Osteoblast (primary cell): ENCODE measurements around the gene MEX3A. TPM values are rescaled to one million over a fixed set of nuclear protein-coding genes. Genes with fewer than 3 reads are reported as not detected.
A peak's percentile ranks its signal among the peaks of the same experiment; 100 is the strongest.

ENCODE experiments used
- DNase-seq: peaks from one replicate; pipeline ENCODE4 v3.0.0; 2011; ENCODE audit warnings: low spot score, mixed read lengths; ENCODE audit not compliant: insufficient read length; ENCODE audit errors: missing footprints
- H2AFZ ChIP-seq: 2 replicates; pipeline ENCODE4 v1.6.0; 2011; ENCODE audit warnings: mild to moderate bottlenecking, low read length
- H3K27ac ChIP-seq: 2 replicates; pipeline ENCODE4 v1.5.1; 2011; ENCODE audit warnings: mild to moderate bottlenecking, low read depth, low read length, moderate library complexity
- H3K27me3 ChIP-seq: 2 replicates; pipeline ENCODE4 v1.6.0; 2012; ENCODE audit warnings: mild to moderate bottlenecking, control low read depth, inconsistent platforms, low read length, moderate library complexity; ENCODE audit not compliant: insufficient read depth
- H3K36me3 ChIP-seq: 2 replicates; pipeline ENCODE4 v1.5.1; 2011; ENCODE audit warnings: mild to moderate bottlenecking, low read length, control low read depth, moderate library complexity; ENCODE audit not compliant: insufficient read depth
- H3K4me1 ChIP-seq: 2 replicates; pipeline ENCODE4 v1.5.1; 2011; ENCODE audit warnings: mild to moderate bottlenecking, low read length, control low read depth, moderate library complexity; ENCODE audit not compliant: insufficient read depth
- H3K4me2 ChIP-seq: 2 replicates; pipeline ENCODE4 v1.6.0; 2011; ENCODE audit warnings: mild to moderate bottlenecking, low read length; ENCODE audit not compliant: insufficient read depth
- H3K4me3 ChIP-seq: fragments of 200-600 bp; sonication (generic); 3 replicates; pipeline ENCODE4 v1.5.1; 2012; ENCODE audit warnings: mild to moderate bottlenecking, low read length, inconsistent platforms; ENCODE audit not compliant: insufficient read depth
- H3K79me2 ChIP-seq: 2 replicates; pipeline ENCODE4 v1.6.0; 2012; ENCODE audit warnings: mild to moderate bottlenecking, low read length, control low read depth, inconsistent platforms; ENCODE audit not compliant: insufficient read depth
- H3K9me3 ChIP-seq: 2 replicates; pipeline ENCODE4 v1.5.1; 2011; ENCODE audit warnings: low read depth, low read length, control low read depth
- H4K20me1 ChIP-seq: 2 replicates; pipeline ENCODE4 v1.6.0; 2012; ENCODE audit warnings: mild to moderate bottlenecking, low read length, control low read depth; ENCODE audit not compliant: insufficient read depth
- total RNA-seq: library from RNA; depleted of rRNA; stranded (reverse); fragments of >200 nt; gene quantifications from 2 replicates; pipeline ENCODE4 v1.2.3, GENCODE V29; 2012
- TF ChIP-seq, protein P1 (sequence below): IDR thresholded peaks from 2 replicates; pipeline ENCODE4 v1.5.1; 2011; ENCODE audit warnings: mild to moderate bottlenecking, low read depth, low read length, moderate library complexity; ENCODE audit errors: extremely low read depth

MEX3A gene
- total RNA-seq, 1 donor = 1.1 TPM

DNA sequence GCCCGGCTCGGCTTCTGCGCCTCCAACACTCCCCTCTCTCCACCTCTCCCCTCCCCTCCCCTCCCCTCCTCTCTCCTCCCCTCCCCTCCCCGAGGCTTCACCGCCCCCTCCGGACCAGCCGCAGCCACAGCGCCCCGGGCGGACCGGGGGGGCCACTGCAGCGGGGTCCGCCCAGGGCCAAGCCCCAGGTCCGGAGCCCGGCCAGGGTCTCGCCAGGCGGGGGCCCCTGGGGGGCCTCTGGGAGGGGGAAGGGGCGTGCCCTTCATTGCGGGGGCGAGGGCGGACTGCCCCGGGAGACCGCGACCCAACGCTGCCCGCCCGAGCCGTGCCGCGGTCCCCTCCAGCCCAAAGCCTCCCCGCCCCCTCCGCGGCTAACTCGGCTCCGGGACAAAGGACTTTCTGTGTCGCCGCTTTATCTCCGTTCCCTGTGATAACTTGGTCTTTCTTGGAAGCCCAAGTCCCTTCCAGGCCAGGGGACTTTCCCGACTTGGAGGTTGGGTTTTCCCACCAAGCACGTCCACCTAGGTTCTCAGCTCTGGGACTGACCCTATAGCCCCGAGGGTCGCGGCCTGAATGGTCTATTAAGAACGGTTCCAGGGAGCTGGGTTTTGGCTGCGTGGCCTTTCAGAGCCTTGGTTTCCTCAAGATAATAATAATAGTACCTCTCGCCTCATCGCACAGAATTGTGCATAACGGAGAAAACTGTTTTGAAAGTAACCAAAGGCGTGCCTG lies 28.3 kb downstream of the MEX3A start, which contains the start of gene UBQLN4:
UBQLN4 (minus strand) TSS at position 31 of the 732 bp plus-strand sequence. CDS start 97 bp downstream, outside the sequence.
- H3K4me2 ChIP-seq = peak within 1 kb of the TSS; percentile 97
- H3K36me3 ChIP-seq = peaks cover 25% of the 10 kb centered on the region
- peak; percentile 98 for DNase-seq
- H3K4me3 ChIP-seq = peak within 1 kb of the TSS; percentile 99
- no peaks in the 10 kb centered on the region for H3K27me3 ChIP-seq
- no peaks in the 10 kb centered on the region for H3K9me3 ChIP-seq
- H3K27ac ChIP-seq = peak within 1 kb of the TSS; percentile 75
- H3K79me2 ChIP-seq = peaks cover 33% of the 10 kb centered on the region
- H4K20me1 ChIP-seq = peaks cover 10% of the 10 kb centered on the region
- peak within 1 kb of the TSS; percentile 98 for H2AFZ ChIP-seq
- peaks cover 19% of the 10 kb centered on the region for H3K4me1 ChIP-seq
- TF ChIP-seq, protein P1, sequence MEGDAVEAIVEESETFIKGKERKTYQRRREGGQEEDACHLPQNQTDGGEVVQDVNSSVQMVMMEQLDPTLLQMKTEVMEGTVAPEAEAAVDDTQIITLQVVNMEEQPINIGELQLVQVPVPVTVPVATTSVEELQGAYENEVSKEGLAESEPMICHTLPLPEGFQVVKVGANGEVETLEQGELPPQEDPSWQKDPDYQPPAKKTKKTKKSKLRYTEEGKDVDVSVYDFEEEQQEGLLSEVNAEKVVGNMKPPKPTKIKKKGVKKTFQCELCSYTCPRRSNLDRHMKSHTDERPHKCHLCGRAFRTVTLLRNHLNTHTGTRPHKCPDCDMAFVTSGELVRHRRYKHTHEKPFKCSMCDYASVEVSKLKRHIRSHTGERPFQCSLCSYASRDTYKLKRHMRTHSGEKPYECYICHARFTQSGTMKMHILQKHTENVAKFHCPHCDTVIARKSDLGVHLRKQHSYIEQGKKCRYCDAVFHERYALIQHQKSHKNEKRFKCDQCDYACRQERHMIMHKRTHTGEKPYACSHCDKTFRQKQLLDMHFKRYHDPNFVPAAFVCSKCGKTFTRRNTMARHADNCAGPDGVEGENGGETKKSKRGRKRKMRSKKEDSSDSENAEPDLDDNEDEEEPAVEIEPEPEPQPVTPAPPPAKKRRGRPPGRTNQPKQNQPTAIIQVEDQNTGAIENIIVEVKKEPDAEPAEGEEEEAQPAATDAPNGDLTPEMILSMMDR = peak; percentile 25

DNA sequence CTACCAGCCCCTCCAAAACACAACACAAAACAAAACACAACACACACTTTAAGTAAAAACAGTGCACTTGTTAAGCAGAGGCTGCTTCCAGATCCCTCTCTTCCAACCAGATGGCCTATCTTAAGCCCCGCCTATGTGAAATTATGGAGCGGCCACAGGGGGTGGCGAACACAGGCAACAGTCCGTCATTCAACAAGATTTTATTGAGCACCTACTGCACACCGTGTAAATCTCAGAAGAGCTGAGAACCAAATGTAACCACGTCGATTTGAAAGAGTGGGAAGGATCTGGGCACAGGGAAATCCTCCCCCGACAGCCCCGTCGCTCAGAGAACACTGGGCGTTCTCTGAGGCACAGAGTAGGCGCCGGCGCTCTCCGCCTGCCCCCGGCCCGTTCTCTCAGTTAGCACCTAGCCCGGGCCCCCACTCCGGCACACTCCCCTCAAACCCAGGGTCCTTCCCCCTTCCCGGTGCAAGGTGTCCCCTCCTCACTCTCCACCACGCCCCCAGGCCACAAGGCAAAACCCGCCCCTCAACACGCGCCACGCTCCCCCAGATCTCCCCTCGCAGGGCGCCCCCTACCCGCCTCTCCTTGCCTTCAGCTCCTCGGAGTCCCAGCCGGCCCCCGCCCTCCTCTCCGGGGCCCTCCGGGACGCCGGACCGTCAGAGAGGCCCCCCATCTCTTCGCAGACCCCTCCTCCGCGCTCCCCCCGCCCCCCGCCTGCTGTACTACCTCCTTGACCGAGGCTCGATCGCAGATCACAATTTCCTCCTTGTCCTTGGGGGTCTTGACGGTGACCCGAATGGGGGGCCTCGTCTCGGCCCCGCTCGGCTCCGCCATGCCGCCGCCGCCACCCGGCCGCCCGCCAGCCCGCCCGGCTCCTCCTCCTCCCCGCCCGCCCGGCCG lies 29.1 kb downstream of the MEX3A start:
- TF ChIP-seq, protein P1 = no peak
- Histone ChIP-seq H3K27ac (peak overlapping the region; percentile 24), H2AFZ (peak overlapping the region; percentile 75), H3K4me3 (peak overlapping the region; percentile 78), H3K9me3 (no peaks in the 10 kb centered on the region), H3K79me2 (peaks cover 33% of the 10 kb centered on the region), H3K36me3 (peaks cover 27% of the 10 kb centered on the region), H4K20me1 (peaks cover 10% of the 10 kb centered on the region), H3K4me2 (peak overlapping the region; percentile 78), H3K27me3 (no peaks in the 10 kb centered on the region), H3K4me1 (peaks cover 19% of the 10 kb centered on the region)
- DNase-seq = peak; percentile 96

DNA sequence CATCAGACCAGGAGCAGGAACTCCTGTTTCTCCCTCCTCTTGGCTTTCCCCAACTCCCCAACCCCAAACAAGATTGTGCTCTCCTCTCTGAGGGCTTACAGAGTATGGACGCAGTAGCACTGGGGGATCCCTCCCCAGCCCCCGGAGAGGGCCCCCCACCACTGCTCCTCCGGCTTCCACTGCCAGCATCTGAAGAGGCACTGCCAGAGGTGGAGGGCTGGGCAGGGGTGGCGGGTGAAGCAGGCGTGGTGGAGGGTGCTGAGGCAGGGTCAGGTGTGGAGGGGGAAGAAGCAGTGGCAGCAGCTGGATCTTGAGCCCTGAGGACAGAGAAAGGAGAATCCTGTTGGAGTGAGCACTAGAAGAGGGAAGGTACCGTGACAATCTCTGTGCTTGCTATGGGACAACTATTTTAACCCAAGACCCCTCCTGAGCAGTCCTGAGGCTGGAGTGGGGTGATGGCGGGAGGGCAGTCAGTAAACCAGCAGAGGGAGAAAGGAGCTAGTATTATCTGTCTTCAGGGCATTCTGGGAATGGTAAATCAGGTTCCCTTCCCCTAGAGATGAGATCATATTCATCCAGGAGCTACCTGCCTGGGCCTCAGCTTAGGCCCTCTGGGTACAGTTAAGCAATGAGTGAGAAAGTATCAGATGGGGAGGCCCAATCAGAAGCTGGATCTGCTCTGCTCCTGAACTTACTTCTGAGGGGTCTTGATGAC lies 31.1 kb downstream of the MEX3A start:
- Histone ChIP-seq H2AFZ (no peak overlapping the region), H3K4me1 (peaks cover 19% of the 10 kb centered on the region), H3K4me2 (no peak overlapping the region), H3K79me2 (peaks cover 33% of the 10 kb centered on the region), H4K20me1 (peaks cover 10% of the 10 kb centered on the region), H3K27me3 (no peaks in the 10 kb centered on the region), H3K9me3 (no peaks in the 10 kb centered on the region), H3K27ac (no peak overlapping the region), H3K36me3 (peaks cover 30% of the 10 kb centered on the region), H3K4me3 (no peak overlapping the region)
- DNase-seq = peak; percentile 9
- TF ChIP-seq, protein P1 = no peak
